ENCODE data around the gene LTB. TPM values are rescaled to one million over a fixed set of nuclear protein-coding genes. Genes with fewer than 3 reads are reported as not detected.

LTB gene
- total RNA-seq, 2 donors from 2014 or later, result not detected

DNA sequence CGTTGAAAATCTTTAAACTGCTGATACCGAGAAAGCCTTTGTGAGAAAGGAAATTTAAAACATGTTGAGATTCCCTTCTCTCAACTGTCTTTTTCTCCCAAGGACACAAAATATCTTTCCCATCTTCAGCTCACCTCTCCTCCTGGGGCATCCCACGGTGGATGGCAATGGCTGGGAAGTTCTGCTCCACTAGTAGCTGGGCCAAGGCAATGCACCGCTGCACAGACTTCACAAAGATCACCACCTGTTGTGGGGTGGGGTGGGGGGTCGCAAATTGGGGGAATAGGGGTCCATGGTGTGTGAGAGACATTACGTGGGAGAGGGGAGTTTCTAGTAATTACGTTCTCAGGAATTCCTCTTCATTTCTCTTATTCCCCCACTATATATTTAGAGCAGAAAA is 51.1 kb downstream of the LTB start:
- no peak for DNase-seq (ENCODE audit: low spot score)
- H3K36me3 ChIP-seq, result peaks cover 68% of the 10 kb centered on the region
- H3K9me3 ChIP-seq, result no peaks in the 10 kb centered on the region
- TF ChIP-seq CTCF (IDR thresholded peaks at IDR 0.05), result no peak
- no peaks in the 10 kb centered on the region for H3K4me1 ChIP-seq
- H3K27me3 ChIP-seq, result no peaks in the 10 kb centered on the region
- no peak overlapping the region for H3K4me3 ChIP-seq
- H3K27ac ChIP-seq, result no peak overlapping the region

DNA sequence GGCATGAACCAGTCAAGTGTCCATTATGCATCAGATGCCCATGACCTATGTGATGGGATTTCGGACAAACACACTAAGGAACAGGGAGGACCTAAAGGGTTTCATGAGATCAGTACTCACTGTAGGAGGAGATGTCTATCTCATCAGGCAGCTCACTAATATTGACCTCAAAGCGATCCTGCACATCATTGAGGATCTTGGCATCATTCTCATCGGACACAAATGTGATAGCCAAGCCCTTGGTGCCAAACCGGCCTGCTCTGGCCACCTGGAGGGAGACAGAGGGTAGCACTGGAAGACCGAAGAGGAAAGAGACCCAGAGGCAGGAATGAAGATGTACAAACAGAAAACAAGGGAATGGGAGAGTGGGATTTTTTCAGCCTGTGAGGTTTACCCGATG is 51.6 kb downstream of the LTB start:
- H3K9me3 ChIP-seq, result no peaks in the 10 kb centered on the region
- no peak for DNase-seq (ENCODE audit: low spot score)
- H3K36me3 ChIP-seq, result peaks cover 63% of the 10 kb centered on the region
- no peaks in the 10 kb centered on the region for H3K4me1 ChIP-seq
- no peak overlapping the region for H3K4me3 ChIP-seq
- no peak for TF ChIP-seq CTCF (IDR thresholded peaks at IDR 0.05)
- H3K27ac ChIP-seq, result no peak overlapping the region
- H3K27me3 ChIP-seq, result no peaks in the 10 kb centered on the region

Other genes starting within 250 kb of the LTB start
- 100 to 1,000 TPM; 297 to 584 TPM for gene HLA-B, start 225.2 kb downstream of the LTB start, total RNA-seq
- gene MICA, start 178.8 kb downstream of the LTB start, total RNA-seq, result 10 to 100 TPM; 11.1 to 15.1 TPM
- gene MICB, start 84.3 kb downstream of the LTB start, total RNA-seq, result 1 to 10 TPM; 1.6 to 3.1 TPM
- not detected for gene MCCD1, start 53.5 kb downstream of the LTB start, total RNA-seq
- 100 to 1,000 TPM; 119 to 143 TPM for gene DDX39B, start 40.4 kb downstream of the LTB start, total RNA-seq
- 1 to 10 TPM; 1.2 to 6.0 TPM for gene ATP6V1G2, start 35.8 kb downstream of the LTB start, total RNA-seq
- 10 to 100 TPM; 12.9 to 18.4 TPM for gene NFKBIL1, start 34.8 kb downstream of the LTB start, total RNA-seq
- not detected for gene LTA, start 10.1 kb downstream of the LTB start, total RNA-seq
- under 1 TPM in 1 of 2 donors, not detected in 1; 0.51 TPM for gene TNF, start 6.9 kb downstream of the LTB start, total RNA-seq
- 1 to 10 TPM; 2.8 to 8.5 TPM for gene LST1, start 3.9 kb upstream of the LTB start, total RNA-seq
- not detected for gene NCR3, start 10.6 kb upstream of the LTB start, total RNA-seq
- gene AIF1, start 32.8 kb upstream of the LTB start, total RNA-seq, result 10 to 100 TPM in 1 of 2 donors, 1 to 10 TPM in 1; 8.3 to 27.3 TPM
- 10 to 100 TPM; 61.0 to 96.7 TPM for gene PRRC2A, start 38.3 kb upstream of the LTB start, total RNA-seq
- gene BAG6, start 70.2 kb upstream of the LTB start, total RNA-seq, result 100 to 1,000 TPM; 209 to 306 TPM
- 1 to 10 TPM; 1.0 to 1.2 TPM for gene APOM, start 73.5 kb upstream of the LTB start, total RNA-seq
- gene C6orf47, start 78.4 kb upstream of the LTB start, total RNA-seq, result 10 to 100 TPM; 17.8 to 19.2 TPM
- 10 to 100 TPM; 14.7 to 20.0 TPM for gene GPANK1, start 82.6 kb upstream of the LTB start, total RNA-seq
- gene CSNK2B, start 83.7 kb upstream of the LTB start, total RNA-seq, result 100 to 1,000 TPM; 242 to 243 TPM
- gene LY6G5B, start 87.6 kb upstream of the LTB start, total RNA-seq, result 1 to 10 TPM in 1 of 2 donors, under 1 TPM in 1; 0.67 to 1.8 TPM
- 1 to 10 TPM; 1.2 to 4.9 TPM for gene LY6G5C, start 98.6 kb upstream of the LTB start, total RNA-seq
- gene ABHD16A, start 120.9 kb upstream of the LTB start, total RNA-seq, result 10 to 100 TPM; 22.7 to 29.4 TPM
- gene LY6G6F, start 124.4 kb upstream of the LTB start, total RNA-seq, result not detected
- gene LY6G6D, start 132.9 kb upstream of the LTB start, total RNA-seq, result not detected
- gene LY6G6C, start 139.3 kb upstream of the LTB start, total RNA-seq, result 1 to 10 TPM in 1 of 2 donors, not detected in 1; 1.3 TPM
- under 1 TPM in 1 of 2 donors, not detected in 1; 0.55 TPM for gene MPIG6B, start 140.9 kb upstream of the LTB start, total RNA-seq
- gene DDAH2, start 146.9 kb upstream of the LTB start, total RNA-seq, result 10 to 100 TPM; 53.5 to 93.3 TPM
- gene CLIC1, start 154.1 kb upstream of the LTB start, total RNA-seq, result 100 to 1,000 TPM in 1 of 2 donors, 10 to 100 TPM in 1; 90.9 to 194 TPM
- under 1 TPM; 0.37 to 0.98 TPM for gene MSH5, start 157.6 kb upstream of the LTB start, total RNA-seq
- not detected for gene SAPCD1, start 180.2 kb upstream of the LTB start, total RNA-seq
- gene VWA7, start 194.9 kb upstream of the LTB start, total RNA-seq, result 1 to 10 TPM; 4.1 to 7.5 TPM
- 10 to 100 TPM; 15.3 to 24.6 TPM for gene VARS1, start 213.3 kb upstream of the LTB start, total RNA-seq
- 10 to 100 TPM; 28.8 to 32.0 TPM for gene LSM2, start 224.5 kb upstream of the LTB start, total RNA-seq
- gene HSPA1L, start 232.9 kb upstream of the LTB start, total RNA-seq, result 1 to 10 TPM; 1.1 to 1.6 TPM
- gene HSPA1A, start 233.1 kb upstream of the LTB start, total RNA-seq, result 100 to 1,000 TPM; 315 to 334 TPM
- gene HSPA1B, start 245.3 kb upstream of the LTB start, total RNA-seq, result 100 to 1,000 TPM; 131 to 232 TPM

Data from right atrium auricular region (tissue), 2 donors.